Measurements from ENCODE around the gene TFB2M.

GRCh38 chr1:246527402-246528088, 38.5 kb downstream of the TFB2M start:
- TF ChIP-seq CTCF (IDR thresholded peaks at IDR 0.05; ENCODE audit: low read depth, low read length) (no peak), EZH2phosphoT487 (IDR thresholded peaks at IDR 0.05; ENCODE audit: low read depth) (no peak)
